Measurements from ENCODE around the gene S100A13.
"Not testable (repeated sequence)": the region's sequence is repeated elsewhere in the genome, so short reads cannot be mapped to it uniquely, and the experiment has no call there.

Gene S100A13

DNA sequence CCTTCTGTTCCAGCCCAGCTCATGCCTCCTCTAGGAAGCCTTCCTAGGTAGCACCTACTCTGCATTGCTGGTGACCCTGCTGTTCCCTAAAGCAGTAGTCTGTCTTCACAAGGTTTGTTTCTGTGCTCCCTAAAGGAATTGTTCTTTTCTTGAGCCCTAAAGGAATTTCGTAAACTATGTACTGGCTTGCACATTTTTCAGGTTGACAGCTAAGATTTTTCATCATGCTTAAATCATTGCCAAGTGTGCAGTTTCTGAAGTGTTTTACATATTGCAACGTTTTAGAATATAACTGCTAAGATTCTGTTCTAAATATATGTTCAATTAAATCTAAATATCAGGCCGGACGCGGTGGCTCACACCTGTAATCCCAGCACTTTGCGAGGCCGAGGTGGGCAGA, 27.5 kb downstream of the S100A13 start:
- no peak for DNase-seq

GRCh38 chr1:153598309-153599172, 28.8 kb downstream of the S100A13 start:
- no peak for DNase-seq

- DNase-seq, result no peak
Measured at GRCh38 chr1:153597206-153597605, 30.1 kb downstream of the S100A13 start.

DNA sequence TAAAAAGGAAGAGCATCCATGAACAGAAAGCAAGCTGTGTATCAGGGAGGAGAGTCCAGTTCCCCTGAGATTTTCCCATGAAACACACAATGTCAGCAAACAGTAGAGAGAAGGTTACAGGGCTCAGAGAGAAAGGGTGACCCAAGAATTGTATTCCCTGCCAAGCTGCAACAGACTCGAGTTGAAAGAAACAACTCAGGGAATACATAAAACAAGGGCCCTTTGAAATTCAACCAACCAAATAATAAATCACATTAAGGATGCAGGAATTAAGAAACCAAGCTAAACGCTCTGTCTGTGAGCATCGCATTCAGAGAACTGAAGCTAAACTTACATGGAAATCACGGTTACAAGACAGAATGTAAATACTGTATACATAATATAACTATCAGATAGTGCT, 34.6 kb downstream of the S100A13 start:
- DNase-seq, result no peak

DNA sequence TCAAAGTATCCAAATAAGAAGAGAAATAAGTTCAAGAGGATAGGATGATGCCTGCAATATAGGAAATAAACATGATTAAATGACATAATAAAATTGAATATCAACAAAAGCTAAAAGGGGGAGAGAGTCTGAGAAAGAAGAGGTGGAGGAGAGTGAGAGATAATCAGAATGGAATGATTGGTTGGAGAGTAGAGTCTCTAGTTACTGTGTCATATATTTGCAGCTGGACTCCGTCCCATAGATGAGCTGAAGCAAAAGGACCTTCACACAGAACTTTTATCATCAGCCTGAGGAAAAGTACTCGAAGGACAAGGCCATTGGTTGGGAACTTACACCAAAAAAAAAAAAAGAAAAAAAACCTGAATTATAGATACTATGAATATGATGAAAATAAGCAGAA, 38.8 kb downstream of the S100A13 start:
- no peak for DNase-seq

- DNase-seq, result not testable (repeated sequence)
Measured at GRCh38 chr1:153588033-153588432, 39.3 kb downstream of the S100A13 start.

DNA sequence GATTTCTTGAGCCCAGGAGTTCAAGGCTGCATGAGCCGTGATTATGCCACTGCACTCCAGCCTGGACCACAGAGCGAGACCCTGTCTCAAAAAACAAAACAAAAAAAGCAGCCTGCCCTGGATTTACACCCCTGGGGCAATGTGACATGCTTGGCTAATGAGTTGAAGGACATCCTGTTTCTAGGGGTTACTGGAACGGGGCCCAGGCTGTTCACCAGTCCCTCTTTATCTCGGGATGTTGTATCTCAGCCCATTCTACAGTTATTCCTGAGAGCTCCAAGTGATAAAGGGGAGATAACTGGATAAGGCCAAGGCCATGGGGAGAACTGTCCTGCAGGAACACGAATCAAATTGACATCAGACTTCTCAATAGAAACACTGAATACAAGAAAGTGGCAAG, 40.0 kb downstream of the S100A13 start:
- no peak for DNase-seq

- DNase-seq, result no peak
Measured at GRCh38 chr1:153586347-153586746, 41.0 kb downstream of the S100A13 start.

GRCh38 chr1:153585006-153585405, 42.3 kb downstream of the S100A13 start:
- DNase-seq, result no peak

- no peak for DNase-seq
Measured at GRCh38 chr1:153583976-153584375, 43.3 kb downstream of the S100A13 start.

DNA sequence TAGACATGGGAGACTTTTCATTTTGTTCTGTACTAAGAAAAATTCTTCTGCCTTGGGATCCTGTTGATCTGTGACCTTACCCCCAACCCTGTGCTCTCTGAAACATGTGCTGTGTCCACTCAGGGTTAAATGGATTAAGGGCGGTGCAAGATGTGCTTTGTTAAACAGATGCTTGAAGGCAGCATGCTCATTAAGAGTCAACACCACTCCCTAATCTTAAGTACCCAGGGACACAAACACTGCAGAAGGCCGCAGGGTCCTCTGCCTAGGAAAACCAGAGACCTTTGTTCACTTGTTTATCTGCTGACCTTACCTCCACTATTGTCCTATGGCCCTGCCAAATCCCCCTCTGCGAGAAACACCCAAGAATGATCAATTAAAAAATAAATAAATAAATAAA, 43.8 kb downstream of the S100A13 start:
- DNase-seq, result not testable (repeated sequence)

GRCh38 chr1:153582836-153583235, 44.5 kb downstream of the S100A13 start:
- DNase-seq, result not testable (repeated sequence)

- DNase-seq, result no peak
Measured at GRCh38 chr1:153578936-153579335, 48.4 kb downstream of the S100A13 start.

DNA sequence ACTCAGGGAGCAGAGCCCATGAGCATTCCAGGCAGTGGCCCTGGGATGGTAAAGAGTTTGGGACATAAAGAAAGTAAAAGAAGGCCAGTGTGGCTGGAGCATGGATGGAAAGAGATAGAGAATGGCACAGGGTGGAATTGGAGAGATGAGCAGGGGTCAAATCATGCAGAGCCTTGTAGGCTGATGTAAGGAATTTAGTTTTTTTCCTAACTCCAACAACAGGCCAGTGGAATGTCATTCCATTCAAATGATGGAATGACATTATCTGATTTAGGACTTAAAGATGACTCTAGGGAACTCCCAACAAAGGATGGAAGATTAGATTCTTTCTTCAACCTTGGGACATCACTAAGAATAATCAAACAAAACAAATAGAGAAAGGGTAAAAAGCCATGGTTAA, 48.8 kb downstream of the S100A13 start:
- no peak for DNase-seq

GRCh38 chr1:153577624-153578051, 49.7 kb downstream of the S100A13 start:
- DNase-seq, result no peak

- DNase-seq, result no peak
Measured at GRCh38 chr1:153577138-153577537, 50.2 kb downstream of the S100A13 start.

GRCh38 chr1:153575497-153575896, 51.8 kb downstream of the S100A13 start:
- not testable (repeated sequence) for DNase-seq

GRCh38 chr1:153575081-153575491, 52.2 kb downstream of the S100A13 start:
- DNase-seq, result not testable (repeated sequence)

GRCh38 chr1:153573351-153573750, 54.0 kb downstream of the S100A13 start:
- DNase-seq, result no peak

DNA sequence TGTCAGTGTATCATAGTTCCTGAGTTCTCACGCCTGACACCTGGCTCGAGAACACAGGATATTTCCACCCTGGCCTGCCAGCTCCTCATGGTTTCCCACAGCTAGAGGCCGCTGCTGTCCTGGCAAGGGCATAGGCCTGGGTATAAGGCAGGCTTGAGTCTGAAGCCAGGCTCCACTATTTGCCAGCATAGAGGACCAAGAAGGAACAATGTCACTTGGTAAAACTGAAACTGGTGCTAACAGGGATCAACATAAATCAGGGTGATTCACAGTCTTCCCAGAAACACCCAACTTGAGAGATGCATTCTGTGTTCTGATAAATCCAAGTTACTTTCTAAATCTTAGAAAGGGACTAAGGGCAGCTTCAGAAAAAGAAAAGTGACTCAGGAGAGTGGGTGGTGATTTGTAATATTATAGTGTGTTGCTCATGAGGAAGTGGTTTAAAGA, 54.7 kb downstream of the S100A13 start:
- DNase-seq, result peak; percentile 77

GRCh38 chr1:153571706-153572105, 55.6 kb downstream of the S100A13 start:
- no peak for DNase-seq

DNA sequence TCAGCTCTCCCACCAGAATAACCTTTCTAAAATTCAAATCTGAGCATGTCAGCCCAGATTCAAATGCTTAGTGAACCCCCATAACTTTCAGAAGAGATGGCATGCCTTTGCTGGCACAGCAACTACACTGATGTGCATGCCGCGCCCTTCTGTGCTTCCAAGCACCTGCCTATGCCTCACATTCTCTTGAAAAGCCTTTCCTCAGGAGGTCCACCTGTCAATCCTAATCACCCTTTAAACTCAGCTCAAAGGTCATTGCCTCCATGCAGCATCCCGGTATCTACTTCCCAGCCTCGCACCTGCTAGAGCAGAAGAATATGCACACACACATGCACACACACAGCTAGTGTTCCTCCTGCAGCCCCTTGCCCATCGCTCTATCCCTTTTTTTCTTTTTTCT, 56.4 kb downstream of the S100A13 start:
- DNase-seq, result no peak

- DNase-seq, result no peak
Measured at GRCh38 chr1:153569465-153569864, 57.8 kb downstream of the S100A13 start.
